GM12872 (cell line): ENCODE measurements around the gene UBE3A.

Source experiments
- CTCF ChIP-seq: IDR thresholded peaks from 3 replicates; pipeline ENCODE4 v1.5.1; 2011; ENCODE audit warnings: low read depth, mild to moderate bottlenecking, low read length, moderate library complexity; ENCODE audit not compliant: insufficient read depth

The UBE3A gene

DNA sequence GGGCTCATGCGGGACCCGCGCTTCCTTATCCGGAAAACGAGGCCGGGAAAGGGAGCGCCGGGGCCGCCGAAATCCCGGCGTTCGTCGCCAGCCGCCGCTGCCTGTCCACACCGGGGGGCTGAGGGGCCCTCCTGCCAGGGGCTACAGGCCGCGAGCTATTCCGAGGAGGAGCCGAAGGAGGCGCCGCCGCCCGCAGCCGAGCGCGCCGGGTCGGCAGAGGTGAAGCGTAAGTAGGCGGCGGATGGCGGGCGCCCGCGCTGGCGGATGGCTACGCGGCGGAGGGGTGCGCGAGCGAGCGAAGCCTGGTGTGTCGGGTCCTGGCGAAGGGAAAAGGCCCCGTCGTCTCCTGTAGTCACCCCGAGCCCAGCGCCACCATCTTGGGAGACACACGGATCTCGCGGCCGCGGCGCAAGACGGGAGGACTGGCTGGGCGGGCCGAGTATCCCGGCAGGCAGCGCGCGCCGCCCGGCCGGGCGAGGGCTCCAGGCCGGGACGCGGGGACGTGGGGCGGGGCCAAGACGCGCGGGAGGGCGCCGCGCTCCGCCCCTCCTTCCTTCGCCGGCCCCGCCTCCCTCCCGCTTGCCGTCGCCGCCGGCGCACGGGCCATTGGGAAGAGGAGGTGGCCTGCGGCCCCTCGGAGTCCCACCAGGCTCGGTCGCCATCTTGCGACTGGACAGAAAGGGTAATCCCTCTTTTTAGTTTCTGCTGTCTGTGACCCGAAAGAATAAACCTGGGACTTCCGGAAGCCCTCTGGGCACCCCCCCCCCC lies at the start of gene UBE3A:
Gene UBE3A, minus strand, starts transcription at position 424 of the 768 bp plus-strand sequence. CDS start 29,917 bp downstream, outside the sequence.
- no peak for TF ChIP-seq CTCF

- TF ChIP-seq CTCF = no peak
Observed at GRCh38 chr15:25487226-25487884, 48.5 kb upstream of the UBE3A start.

DNA sequence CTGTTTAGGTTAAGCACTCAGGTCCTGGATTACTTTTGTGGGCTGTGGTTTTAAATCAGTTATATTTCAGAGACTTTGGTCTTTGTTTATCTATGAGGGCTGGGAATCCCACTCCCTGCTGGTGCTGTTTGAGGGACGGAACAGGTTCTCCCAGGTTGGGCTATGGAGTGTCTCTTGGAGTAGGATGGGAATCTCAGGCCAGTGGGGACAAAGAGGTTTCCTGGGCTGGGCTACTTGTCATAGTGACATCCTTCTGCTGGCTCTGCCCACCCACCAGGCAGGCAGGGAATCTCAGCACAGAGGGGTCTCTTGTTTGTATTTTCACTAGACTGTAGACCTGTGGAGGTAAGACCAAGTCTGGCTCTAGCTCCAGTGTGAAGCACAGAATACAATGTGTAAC lies 47.2 kb upstream of the UBE3A start:
- no peak for TF ChIP-seq CTCF

DNA sequence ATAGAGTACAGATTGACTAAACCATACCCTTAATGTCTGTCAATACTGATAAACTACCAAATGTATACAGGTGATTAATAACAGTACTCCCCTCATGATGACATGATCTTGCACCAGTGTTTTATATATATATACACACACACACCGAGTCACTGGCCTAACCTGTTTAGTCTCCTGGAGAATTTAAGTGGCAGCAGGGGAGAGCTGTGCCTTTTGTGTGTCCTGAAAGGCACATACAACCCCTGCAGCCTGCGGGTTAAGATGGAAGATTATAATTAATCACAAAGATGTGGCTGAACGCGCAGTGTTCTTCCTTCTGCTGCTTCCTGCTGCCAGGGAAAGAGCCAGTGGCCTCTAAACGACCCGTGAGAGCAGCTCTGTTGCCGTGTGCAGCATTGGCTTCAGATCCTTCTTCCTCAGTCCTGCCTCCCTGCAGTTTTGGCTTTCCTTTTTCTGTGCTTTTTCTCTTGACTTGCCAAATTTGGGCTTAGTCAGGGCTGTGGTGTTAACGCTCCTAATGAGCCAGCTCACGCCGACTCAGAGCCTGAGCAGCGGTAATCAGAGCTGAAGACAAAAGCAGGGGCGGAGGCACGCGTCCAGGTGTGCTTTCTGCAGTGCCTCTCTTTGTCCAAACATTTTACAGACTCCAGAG lies 42.5 kb upstream of the UBE3A start:
- no peak for TF ChIP-seq CTCF

DNA sequence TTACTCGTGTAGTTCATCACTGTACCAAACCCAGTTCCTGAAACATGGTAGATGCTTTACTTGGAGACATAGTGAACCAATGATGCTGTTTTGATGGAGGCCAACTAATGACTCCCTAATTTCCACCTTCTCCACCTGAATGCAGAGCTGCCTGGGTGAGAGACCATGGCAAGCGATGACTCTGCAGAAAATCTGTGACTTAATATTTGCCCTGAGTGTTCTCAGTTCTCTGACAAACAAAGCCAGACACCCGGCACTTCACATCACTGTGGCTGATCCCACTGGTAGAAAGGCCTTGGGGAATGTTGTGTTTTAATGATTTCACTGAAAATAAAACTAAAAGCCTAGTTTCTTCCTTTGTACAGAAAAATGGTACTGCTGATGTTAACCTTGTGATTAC lies 39.5 kb upstream of the UBE3A start:
- TF ChIP-seq CTCF = no peak

DNA sequence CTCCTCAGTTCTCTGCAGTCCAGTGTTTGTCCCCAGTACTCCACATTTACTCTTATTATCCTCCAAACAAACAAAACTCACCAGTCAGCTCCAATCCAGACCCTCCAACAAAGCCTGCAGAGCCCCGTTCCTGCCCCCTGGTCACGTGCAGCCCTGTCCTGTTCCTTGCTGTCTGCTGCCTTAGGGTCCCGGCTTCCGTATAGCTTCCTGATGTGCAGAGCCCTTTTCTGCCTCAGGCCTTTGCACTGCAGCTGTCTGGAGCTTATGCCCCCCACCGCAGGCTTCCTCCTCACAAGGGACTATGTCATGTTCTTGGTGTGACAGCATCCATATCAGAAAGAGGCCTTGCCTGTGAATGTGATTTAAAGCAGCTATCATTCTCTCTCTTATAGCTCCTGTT lies 39.0 kb upstream of the UBE3A start:
- TF ChIP-seq CTCF = no peak

GRCh38 chr15:25474251-25474650 lies 35.4 kb upstream of the UBE3A start:
- TF ChIP-seq CTCF = no peak
